Stimulated activated CD8-positive, alpha-beta memory T cell treated with anti-CD3 and anti-CD28 coated beads, Interleukin-4, amount 100 ng/mL, for 4 hours (primary cell): ENCODE measurements around the gene CPSF2.
"Not testable (repeated sequence)": the region's sequence is repeated elsewhere in the genome, so short reads cannot be mapped to it uniquely, and the experiment has no call there.

Experiments
- DNase-seq, 2 donors: peaks; one replicate each; pipeline ENCODE4 v3.0.0-alpha.2; 2020; ENCODE audit warnings: low read depth in 2 of 2, low spot score in 1 of 2

The CPSF2 gene

GRCh38 chr14:92154283-92154942 lies 32.6 kb downstream of the CPSF2 start:
- DNase-seq: no peak

- DNase-seq: no peak
Observed at GRCh38 chr14:92160619-92161018, 38.9 kb downstream of the CPSF2 start.

- DNase-seq: no peak
Observed at GRCh38 chr14:92161521-92161920, 39.8 kb downstream of the CPSF2 start.

GRCh38 chr14:92164958-92165357 lies 43.2 kb downstream of the CPSF2 start:
- DNase-seq: no peak

GRCh38 chr14:92173668-92174067 lies 51.9 kb downstream of the CPSF2 start:
- no peak for DNase-seq

- no peak for DNase-seq
Observed at GRCh38 chr14:92175811-92176210, 54.0 kb downstream of the CPSF2 start.

GRCh38 chr14:92176476-92176875 lies 54.7 kb downstream of the CPSF2 start:
- no peak for DNase-seq

GRCh38 chr14:92179178-92179577 lies 57.4 kb downstream of the CPSF2 start:
- not testable (repeated sequence) for DNase-seq

GRCh38 chr14:92185559-92185958 lies 63.8 kb downstream of the CPSF2 start:
- DNase-seq: no peak

- not testable (repeated sequence) for DNase-seq
Observed at GRCh38 chr14:92187616-92188015, 65.8 kb downstream of the CPSF2 start.

- DNase-seq: no peak
Observed at GRCh38 chr14:92190768-92191167, 69.0 kb downstream of the CPSF2 start.

- no peak for DNase-seq
Observed at GRCh38 chr14:92198804-92199203, 77.0 kb downstream of the CPSF2 start.

GRCh38 chr14:92199763-92200162 lies 78.0 kb downstream of the CPSF2 start:
- DNase-seq: no peak

- DNase-seq: no peak
Observed at GRCh38 chr14:92203116-92203515, 81.3 kb downstream of the CPSF2 start.

GRCh38 chr14:92204792-92205191 lies 83.0 kb downstream of the CPSF2 start:
- DNase-seq: no peak

GRCh38 chr14:92207012-92207927 lies 85.5 kb downstream of the CPSF2 start:
- DNase-seq: no peak

- DNase-seq: no peak
Observed at GRCh38 chr14:92207928-92208265, 86.1 kb downstream of the CPSF2 start.

GRCh38 chr14:92209141-92209540 lies 87.4 kb downstream of the CPSF2 start:
- no peak for DNase-seq

- not testable (repeated sequence) for DNase-seq
Observed at GRCh38 chr14:92213125-92213524, 91.4 kb downstream of the CPSF2 start.

- no peak for DNase-seq
Observed at GRCh38 chr14:92215579-92215978, 93.8 kb downstream of the CPSF2 start.

- no peak for DNase-seq
Observed at GRCh38 chr14:92217936-92218335, 96.2 kb downstream of the CPSF2 start.
